ENCODE measurements around the gene NBEAL2.

NBEAL2 gene

GRCh38 chr3:46986782-46987310 is 7.4 kb downstream of the NBEAL2 start:
- DNase-seq = no peak

GRCh38 chr3:46987319-46987742 is 7.9 kb downstream of the NBEAL2 start:
- no peak for DNase-seq

- no peak for DNase-seq
Measured at GRCh38 chr3:46987743-46988401, 8.4 kb downstream of the NBEAL2 start.

DNA sequence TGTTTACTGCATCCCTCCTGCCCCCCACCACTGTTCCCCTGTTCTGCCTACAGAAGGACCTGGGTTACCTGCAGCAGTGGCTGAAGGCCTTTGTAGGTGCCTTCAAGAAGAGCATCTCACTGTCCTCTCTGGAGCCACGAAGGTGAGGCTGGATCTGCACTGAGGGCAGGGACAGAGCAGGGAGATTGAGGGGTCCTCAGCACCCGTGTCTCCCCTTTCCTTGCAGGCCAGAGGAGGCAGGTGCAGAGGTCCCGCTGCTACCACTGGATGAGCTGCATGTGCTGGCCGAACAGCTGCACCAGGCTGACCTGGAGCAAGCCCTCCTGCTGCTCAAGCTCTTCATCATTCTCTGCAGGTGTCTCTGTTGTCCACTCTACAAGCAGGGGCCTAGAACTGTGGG is 9.2 kb downstream of the NBEAL2 start:
- no peak for DNase-seq

GRCh38 chr3:46989146-46989810 is 9.8 kb downstream of the NBEAL2 start:
- DNase-seq = no peak

DNA sequence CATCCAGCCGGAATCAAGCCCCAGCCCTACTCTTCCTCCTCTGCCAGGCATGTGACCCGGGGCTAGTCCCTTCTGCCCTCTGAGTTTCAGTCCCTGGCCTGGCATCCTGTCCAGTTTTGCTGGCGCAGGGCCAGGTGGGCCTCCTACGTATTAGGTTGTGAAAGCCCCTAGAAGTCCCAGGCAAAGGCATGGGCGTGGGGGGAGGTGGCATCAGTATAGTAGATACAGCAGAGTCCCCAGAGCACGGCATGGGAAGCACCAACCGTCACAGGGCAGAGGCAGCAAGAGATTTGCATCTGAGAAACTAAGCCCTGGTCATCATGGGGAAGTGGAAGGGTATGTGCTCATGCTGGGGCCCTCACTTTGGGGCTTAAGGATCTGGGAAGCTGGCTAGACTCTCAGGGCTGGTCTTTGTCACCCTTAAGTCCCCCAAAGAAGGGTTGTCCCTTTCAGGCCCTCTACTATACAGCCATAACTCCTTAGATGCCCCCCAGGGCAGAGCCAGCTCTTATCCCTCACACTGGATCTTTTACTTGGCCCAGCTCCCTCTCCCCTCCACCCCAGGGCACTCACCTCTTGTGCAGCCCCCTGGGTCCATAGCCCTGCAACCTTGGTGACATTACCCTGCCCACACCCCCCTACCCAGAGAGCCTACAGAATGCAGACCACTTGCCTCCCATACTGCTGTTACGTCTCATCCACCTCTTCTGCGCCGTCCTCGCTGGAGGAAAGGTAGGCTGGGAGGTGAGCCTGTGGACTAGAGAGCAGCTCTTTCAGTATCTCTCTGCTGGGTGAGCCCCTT is 11.3 kb downstream of the NBEAL2 start:
- no peak for DNase-seq

- no peak for DNase-seq
Measured at GRCh38 chr3:46991406-46992165, 12.1 kb downstream of the NBEAL2 start.

GRCh38 chr3:46992231-46992630 is 12.8 kb downstream of the NBEAL2 start:
- no peak for DNase-seq

GRCh38 chr3:46993292-46993691 is 13.8 kb downstream of the NBEAL2 start:
- DNase-seq = no peak

- DNase-seq = no peak
Measured at GRCh38 chr3:46993986-46994385, 14.5 kb downstream of the NBEAL2 start.

- DNase-seq = no peak
Measured at GRCh38 chr3:46994801-46995731, 15.6 kb downstream of the NBEAL2 start.

DNA sequence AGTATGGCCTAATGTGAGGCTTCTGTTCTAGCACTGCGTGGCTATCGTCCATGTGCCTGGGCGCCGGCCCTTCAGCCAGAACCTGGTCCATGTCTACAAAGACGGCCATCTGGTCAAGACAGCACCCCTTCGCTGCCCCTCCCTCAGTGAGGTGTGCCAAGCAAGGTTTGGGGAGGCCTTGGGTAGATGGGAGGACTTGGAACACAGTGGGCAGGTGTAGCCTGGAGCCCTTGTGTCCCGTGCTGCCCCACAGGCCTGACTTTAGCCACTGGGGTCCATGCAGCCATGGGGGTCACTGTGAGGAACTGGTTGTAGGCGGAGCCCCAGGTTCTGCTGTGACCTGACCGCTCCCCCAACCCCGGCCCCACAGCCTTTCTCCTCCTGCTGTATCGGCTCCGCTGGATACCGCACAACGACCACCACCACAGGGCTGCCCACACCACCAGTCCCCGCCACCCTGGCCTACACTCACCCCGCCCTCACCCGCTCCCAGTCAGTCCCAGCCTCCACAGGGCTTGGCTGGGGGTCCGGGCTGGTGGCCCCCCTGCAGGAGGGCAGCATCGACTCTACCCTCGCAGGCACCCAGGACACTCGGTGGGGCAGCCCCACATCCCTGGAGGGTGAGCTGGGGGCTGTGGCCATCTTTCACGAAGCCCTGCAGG is 16.6 kb downstream of the NBEAL2 start:
- no peak for DNase-seq

DNA sequence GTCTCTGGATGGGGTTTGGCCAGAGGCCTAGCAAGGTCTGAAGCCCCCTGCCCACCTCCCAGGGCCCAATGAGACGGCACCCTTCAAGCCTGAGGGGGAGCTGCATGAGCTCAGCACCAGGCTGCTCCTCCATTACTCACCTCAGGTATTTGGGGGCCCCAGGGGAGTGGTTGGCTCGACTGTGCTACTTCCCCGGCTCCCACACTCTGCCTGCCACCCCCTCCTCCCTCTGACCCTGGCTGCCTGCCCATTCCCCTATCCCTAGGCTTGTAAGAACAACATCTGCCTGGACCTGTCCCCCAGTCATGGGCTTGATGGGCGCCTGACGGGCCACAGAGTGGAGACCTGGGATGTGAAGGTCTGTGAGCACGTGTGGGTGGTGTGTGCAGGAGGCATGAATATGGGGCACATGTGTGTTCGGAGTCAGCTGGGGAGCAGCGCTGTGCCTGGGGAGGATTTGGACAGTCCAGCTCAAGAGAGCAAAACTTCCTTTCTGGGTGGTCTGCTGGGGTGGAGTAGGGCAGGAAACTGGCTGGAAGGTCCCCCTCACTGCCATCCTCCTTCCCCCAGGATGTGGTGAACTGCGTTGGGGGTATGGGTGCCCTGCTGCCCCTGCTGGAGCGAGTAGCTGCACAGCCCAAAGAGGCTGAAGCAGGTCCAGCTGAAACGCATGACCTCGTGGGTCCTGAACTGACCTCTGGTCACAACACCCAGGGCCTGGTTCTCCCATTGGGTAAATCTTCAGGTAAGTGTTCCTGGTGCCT is 17.4 kb downstream of the NBEAL2 start:
- no peak for DNase-seq

- no peak for DNase-seq
Measured at GRCh38 chr3:46997453-46998091, 18.1 kb downstream of the NBEAL2 start.

GRCh38 chr3:46998121-46998851 is 18.8 kb downstream of the NBEAL2 start:
- DNase-seq = no peak

DNA sequence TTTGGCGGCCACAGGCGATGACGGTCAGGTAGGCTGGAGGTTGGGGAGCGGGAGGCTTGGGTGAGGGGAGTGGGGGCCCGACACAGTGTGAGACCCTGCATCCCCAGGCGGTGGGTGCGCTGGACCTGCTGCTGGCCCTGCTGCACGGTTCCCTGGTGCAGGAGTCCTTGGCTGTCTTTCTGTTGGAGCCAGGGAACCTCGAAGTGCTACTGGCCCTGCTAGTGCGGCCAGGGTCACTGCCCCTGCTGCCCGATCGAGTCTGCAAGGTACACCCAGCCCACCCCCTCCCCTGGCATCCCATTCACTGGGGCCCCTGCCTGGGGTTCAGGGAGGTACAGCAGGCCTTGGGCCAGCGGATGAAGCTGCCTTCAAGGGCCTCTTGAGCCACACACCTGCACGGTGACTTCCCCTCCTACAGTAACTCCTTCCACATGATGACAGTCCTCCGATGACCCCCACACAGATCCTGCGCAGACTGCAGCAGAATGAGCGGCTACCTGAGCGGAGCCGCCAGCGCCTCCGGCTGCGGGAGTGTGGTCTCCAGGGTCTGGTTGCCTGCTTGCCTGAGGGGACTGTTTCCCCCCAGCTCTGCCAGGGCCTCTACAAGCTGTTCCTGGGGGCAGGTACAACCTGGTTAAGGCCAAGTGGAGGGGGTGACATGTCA is 19.5 kb downstream of the NBEAL2 start:
- DNase-seq = no peak

DNA sequence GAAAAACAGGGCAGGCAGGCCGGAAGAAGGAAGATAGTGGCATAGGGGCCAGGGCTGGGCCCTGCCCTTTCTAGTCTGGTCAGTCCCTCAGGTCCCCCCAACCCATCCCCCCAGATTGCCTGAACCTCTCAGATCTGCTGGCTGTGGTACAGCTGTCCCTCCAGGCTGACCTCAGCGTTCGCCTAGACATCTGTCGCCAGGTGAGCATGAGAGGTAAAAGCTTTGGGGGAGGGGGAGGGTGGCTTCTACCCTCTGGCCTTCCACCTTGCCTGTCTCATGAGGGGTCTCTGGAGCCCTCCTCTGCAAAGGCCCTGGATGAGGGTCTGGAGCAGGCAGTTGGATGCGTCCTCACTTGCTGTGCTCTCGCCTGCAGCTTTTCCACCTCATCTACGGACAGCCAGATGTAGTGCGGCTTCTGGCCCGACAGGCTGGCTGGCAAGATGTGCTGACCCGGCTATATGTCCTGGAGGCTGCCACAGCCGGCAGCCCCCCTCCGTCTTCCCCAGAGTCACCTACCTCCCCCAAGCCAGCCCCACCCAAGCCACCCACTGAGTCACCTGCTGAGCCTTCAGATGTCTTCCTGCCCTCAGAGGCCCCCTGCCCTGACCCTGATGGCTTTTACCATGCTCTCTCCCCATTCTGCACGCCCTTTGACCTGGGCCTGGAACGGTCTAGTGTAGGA is 20.2 kb downstream of the NBEAL2 start:
- DNase-seq = no peak
